ENCODE data around the gene USP30.

USP30 gene

GRCh38 chr12:109130297-109131153 is 78.1 kb downstream of the USP30 start:
- DNase-seq = no peak

- no peak for DNase-seq
Measured at GRCh38 chr12:109131154-109132050, 79.0 kb downstream of the USP30 start.

- no peak for DNase-seq
Measured at GRCh38 chr12:109134186-109134917, 82.0 kb downstream of the USP30 start.

- DNase-seq = no peak
Measured at GRCh38 chr12:109137055-109137454, 84.7 kb downstream of the USP30 start.
